HepG2 (cell line): ENCODE data around the gene SEPHS1. TPM values are rescaled to one million over a fixed set of nuclear protein-coding genes. Genes with fewer than 3 reads are reported as not detected.

Experiments used
- CHCHD3 ChIP-seq: sonication (generic); formaldehyde crosslinking; IDR thresholded peaks from 2 replicates; pipeline ENCODE4 v1.8.0; 2022; ENCODE audit warnings: mild to moderate bottlenecking, missing genetic modification reagents, moderate library complexity
- EEA1 ChIP-seq: sonication (generic); formaldehyde crosslinking; IDR thresholded peaks from 2 replicates; pipeline ENCODE4 v1.5.1; 2020; ENCODE audit warnings: mild to moderate bottlenecking, missing genetic modification reagents, borderline replicate concordance
- ETV5 ChIP-seq: IDR thresholded peaks from 2 replicates; pipeline ENCODE4 v1.6.1; 2018; ENCODE audit warnings: missing biosample characterization, missing genetic modification reagents, inconsistent platforms, borderline replicate concordance
- FOXJ3 ChIP-seq: sonication (generic); formaldehyde crosslinking; IDR thresholded peaks from 2 replicates; pipeline ENCODE4 v1.4.0; 2020; ENCODE audit warnings: missing genetic modification reagents, mild to moderate bottlenecking, borderline replicate concordance
- HOXD1 ChIP-seq: sonication (generic); formaldehyde crosslinking; IDR thresholded peaks from 2 replicates; pipeline ENCODE4 v1.5.0; 2020; ENCODE audit warnings: missing genetic modification reagents
- IKZF4 ChIP-seq: sonication (generic); formaldehyde crosslinking; IDR thresholded peaks from 2 replicates; pipeline ENCODE4 v1.5.1; 2020; ENCODE audit warnings: borderline replicate concordance, mild to moderate bottlenecking, low read depth, missing genetic modification reagents; ENCODE audit errors: not compliant biosample characterization
- IRF1 ChIP-seq: sonication (generic); formaldehyde crosslinking; IDR thresholded peaks from 2 replicates; pipeline ENCODE4 v1.4.0; 2020; ENCODE audit warnings: low read depth, mild to moderate bottlenecking, missing genetic modification reagents
- JARID2 ChIP-seq: sonication (generic); formaldehyde crosslinking; IDR thresholded peaks from 2 replicates; pipeline ENCODE4 v1.8.1; 2023; ENCODE audit warnings: missing genetic modification reagents, inconsistent platforms; ENCODE audit not compliant: insufficient replicate concordance
- KDM4B ChIP-seq: sonication (generic); formaldehyde crosslinking; IDR thresholded peaks from 2 replicates; pipeline ENCODE4 v1.4.0; 2020; ENCODE audit warnings: missing genetic modification reagents
- NR1H2 ChIP-seq: sonication (generic); formaldehyde crosslinking; IDR thresholded peaks from 2 replicates; pipeline ENCODE4 v1.8.1; 2022; ENCODE audit warnings: low read depth, missing genetic modification reagents, borderline replicate concordance
- SOX13 ChIP-seq, 3 experiments: fragments of 450-650 bp in 1 of 3; sonication (generic) in 1 of 3; formaldehyde crosslinking in 1 of 3; IDR thresholded peaks in 2 of 3; conservative IDR thresholded peaks in 1 of 3; 2 replicates each; pipeline versions ENCODE4 v1.5.0 to v1.6.1; 2016 to 2020; ENCODE audit warnings: antibody characterized with exemption in 1 of 3, mild to moderate bottlenecking in 1 of 3, missing compliant biosample characterization in 1 of 3, missing genetic modification reagents in 1 of 3, moderate library complexity in 1 of 3
- SOX5 ChIP-seq: IDR thresholded peaks from 2 replicates; pipeline ENCODE4 v1.6.1; 2016; ENCODE audit warnings: borderline replicate concordance
- SRF ChIP-seq: IDR thresholded peaks from 2 replicates; pipeline ENCODE4 v1.6.1; 2011; ENCODE audit warnings: mild to moderate bottlenecking, low read depth, low read length, moderate library complexity
- THAP7 ChIP-seq: sonication (generic); formaldehyde crosslinking; IDR thresholded peaks from 2 replicates; pipeline ENCODE4 v1.8.1; 2023; ENCODE audit warnings: mild to moderate bottlenecking, missing genetic modification reagents
- ZNF326 ChIP-seq: sonication (generic); formaldehyde crosslinking; IDR thresholded peaks from 2 replicates; pipeline ENCODE4 v1.4.0; 2020; ENCODE audit warnings: missing genetic modification reagents, borderline replicate concordance
- ZNF772 ChIP-seq: sonication (generic); formaldehyde crosslinking; IDR thresholded peaks from 2 replicates; pipeline ENCODE4 v1.5.0; 2020; ENCODE audit warnings: mild to moderate bottlenecking, missing genetic modification reagents
- ZNF780A ChIP-seq: sonication (generic); formaldehyde crosslinking; IDR thresholded peaks from 2 replicates; pipeline ENCODE4 v1.8.0; 2022; ENCODE audit warnings: mild to moderate bottlenecking, missing genetic modification reagents, moderate library complexity
- ZNF850 ChIP-seq: sonication (generic); formaldehyde crosslinking; conservative IDR thresholded peaks from 2 replicates; pipeline ENCODE4 v1.9.0; 2021; ENCODE audit warnings: mild to moderate bottlenecking, missing genetic modification reagents
- ZNF879 ChIP-seq: sonication (generic); formaldehyde crosslinking; IDR thresholded peaks from 2 replicates; pipeline ENCODE4 v1.8.1; 2023; ENCODE audit warnings: missing genetic modification reagents
- polyA plus RNA-seq, 8 experiments: library from polyadenylated mRNA; depleted of rRNA in 3 of 8; stranded (reverse) in 7 of 8; unstranded in 1 of 8; fragments of >200 nt; fragmentation: Illumina TruSeq in 4 of 8; extraction: Trizol in 4 of 8; gene quantifications; 2 replicates each; pipeline versions ENCODE4 v1.2.1 to v1.2.3, GENCODE V29; 2011 to 2016; ENCODE audit warnings: low read depth in 4 of 8, missing spikeins in 1 of 8, mixed read lengths in 1 of 8; ENCODE audit not compliant: insufficient read depth in 1 of 8
- total RNA-seq, 5 experiments: library from RNA; depleted of rRNA; stranded (reverse); fragments of >200 nt; fragmentation: Illumina TruSeq; extraction: Trizol; gene quantifications; 2 replicates each; pipeline ENCODE4 v1.2.3, GENCODE V29; 2016; ENCODE audit warnings: low read depth in 1 of 5
- TF ChIP-seq, protein P1 (sequence below): sonication (generic); formaldehyde crosslinking; IDR thresholded peaks from 2 replicates; pipeline ENCODE4 v1.5.0; 2020; ENCODE audit warnings: missing genetic modification reagents
- TF ChIP-seq, protein P2 (sequence below): sonication (generic); formaldehyde crosslinking; conservative IDR thresholded peaks from 2 replicates; pipeline ENCODE4 v1.4.0; 2020; ENCODE audit warnings: mild to moderate bottlenecking, missing genetic modification reagents, moderate library complexity

The SEPHS1 gene
- total and polyA plus RNA-seq, 2 of the 13 experiments (the other 11 are each of a cell fraction or from before 2014, with no cell fraction given) = 57.8 to 61.5 TPM

DNA sequence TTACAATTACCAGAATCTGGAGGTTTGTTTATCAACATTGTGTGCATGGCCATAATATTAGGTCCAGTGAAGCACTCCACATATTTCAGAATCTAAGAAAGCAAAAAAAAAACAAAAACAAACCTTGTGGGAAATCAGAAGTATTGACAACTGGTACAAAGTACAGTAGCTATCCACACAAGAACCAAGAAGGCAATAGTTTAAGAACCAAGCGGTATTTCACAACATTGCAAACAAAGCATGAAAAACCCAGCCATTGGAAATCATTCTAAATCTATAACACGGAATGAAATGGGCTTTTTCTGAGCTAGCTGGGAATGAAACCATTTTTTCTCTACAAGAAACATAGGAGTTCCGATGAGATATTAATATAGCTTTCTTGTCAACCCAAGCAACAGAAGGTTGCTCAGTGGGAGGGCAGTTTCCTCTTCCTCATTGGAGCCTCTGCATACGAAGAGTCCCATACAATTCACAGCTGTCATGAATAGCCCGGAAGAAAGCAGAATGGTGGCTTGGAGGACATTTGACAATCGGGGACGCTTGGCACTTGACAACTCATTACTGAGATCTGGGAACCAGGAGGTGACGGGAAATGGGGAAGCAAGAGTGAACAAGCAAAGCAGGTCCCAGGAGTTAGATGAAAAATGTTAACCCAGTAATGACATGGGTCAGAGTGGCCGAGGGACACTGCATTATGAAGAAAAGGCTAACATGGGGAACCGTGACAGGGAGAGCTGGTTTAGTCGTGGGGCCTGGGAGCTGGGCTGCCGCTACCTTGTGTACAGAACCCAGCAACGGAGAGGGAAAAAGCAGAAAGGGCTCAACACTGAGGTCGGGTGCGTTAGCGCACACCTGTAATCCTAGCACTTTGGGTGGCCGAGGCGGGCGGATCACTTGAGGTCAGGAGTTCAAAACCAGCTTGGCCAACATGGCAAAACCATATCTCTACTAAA is 56.0 kb downstream of the SEPHS1 start (continued):
- TF ChIP-seq, protein P1, sequence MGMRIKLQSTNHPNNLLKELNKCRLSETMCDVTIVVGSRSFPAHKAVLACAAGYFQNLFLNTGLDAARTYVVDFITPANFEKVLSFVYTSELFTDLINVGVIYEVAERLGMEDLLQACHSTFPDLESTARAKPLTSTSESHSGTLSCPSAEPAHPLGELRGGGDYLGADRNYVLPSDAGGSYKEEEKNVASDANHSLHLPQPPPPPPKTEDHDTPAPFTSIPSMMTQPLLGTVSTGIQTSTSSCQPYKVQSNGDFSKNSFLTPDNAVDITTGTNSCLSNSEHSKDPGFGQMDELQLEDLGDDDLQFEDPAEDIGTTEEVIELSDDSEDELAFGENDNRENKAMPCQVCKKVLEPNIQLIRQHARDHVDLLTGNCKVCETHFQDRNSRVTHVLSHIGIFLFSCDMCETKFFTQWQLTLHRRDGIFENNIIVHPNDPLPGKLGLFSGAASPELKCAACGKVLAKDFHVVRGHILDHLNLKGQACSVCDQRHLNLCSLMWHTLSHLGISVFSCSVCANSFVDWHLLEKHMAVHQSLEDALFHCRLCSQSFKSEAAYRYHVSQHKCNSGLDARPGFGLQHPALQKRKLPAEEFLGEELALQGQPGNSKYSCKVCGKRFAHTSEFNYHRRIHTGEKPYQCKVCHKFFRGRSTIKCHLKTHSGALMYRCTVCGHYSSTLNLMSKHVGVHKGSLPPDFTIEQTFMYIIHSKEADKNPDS (CRISPR knock-in tag) = no peak
- peak; percentile 72; the same call in 1 of the 2 replicates for TF ChIP-seq FOXJ3 (CRISPR knock-in tag)
- TF ChIP-seq ZNF780A (CRISPR knock-in tag) = no peak
- 0 out of 2 replicates have a peak, but pooled peaks have one; percentile 33 for TF ChIP-seq THAP7 (CRISPR knock-in tag)
- TF ChIP-seq ETV5 (CRISPR knock-in tag) = no peak
- no peak for TF ChIP-seq ZNF850
- TF ChIP-seq EEA1 (CRISPR knock-in tag) = no peak
- TF ChIP-seq SRF = no peak
- no peak for TF ChIP-seq ZNF879 (CRISPR knock-in tag)
- no peak for TF ChIP-seq ZNF772 (CRISPR knock-in tag)
- no peak for TF ChIP-seq HOXD1
- no peak for TF ChIP-seq IKZF4
- no peak for TF ChIP-seq IRF1 (CRISPR knock-in tag)
- TF ChIP-seq ZNF326 (CRISPR knock-in tag) = no peak
- no peak for TF ChIP-seq JARID2 (CRISPR knock-in tag)
- TF ChIP-seq SOX5 (CRISPR knock-in tag) = peak; percentile 48; the same call in 1 of the 2 replicates
- TF ChIP-seq CHCHD3 (CRISPR knock-in tag) = no peak
- TF ChIP-seq SOX13 (IDR thresholded peaks at IDR 0.05) = no peak
- peak in 1 of 2 experiments; percentile 75; a peak in 1 of 4 replicates for TF ChIP-seq SOX13 (CRISPR knock-in tag; conservative IDR thresholded peaks at IDR 0.05 in 1 of 2, IDR thresholded peaks at IDR 0.05 in 1 of 2)
- TF ChIP-seq NR1H2 (CRISPR knock-in tag) = no peak
- TF ChIP-seq, protein P2, sequence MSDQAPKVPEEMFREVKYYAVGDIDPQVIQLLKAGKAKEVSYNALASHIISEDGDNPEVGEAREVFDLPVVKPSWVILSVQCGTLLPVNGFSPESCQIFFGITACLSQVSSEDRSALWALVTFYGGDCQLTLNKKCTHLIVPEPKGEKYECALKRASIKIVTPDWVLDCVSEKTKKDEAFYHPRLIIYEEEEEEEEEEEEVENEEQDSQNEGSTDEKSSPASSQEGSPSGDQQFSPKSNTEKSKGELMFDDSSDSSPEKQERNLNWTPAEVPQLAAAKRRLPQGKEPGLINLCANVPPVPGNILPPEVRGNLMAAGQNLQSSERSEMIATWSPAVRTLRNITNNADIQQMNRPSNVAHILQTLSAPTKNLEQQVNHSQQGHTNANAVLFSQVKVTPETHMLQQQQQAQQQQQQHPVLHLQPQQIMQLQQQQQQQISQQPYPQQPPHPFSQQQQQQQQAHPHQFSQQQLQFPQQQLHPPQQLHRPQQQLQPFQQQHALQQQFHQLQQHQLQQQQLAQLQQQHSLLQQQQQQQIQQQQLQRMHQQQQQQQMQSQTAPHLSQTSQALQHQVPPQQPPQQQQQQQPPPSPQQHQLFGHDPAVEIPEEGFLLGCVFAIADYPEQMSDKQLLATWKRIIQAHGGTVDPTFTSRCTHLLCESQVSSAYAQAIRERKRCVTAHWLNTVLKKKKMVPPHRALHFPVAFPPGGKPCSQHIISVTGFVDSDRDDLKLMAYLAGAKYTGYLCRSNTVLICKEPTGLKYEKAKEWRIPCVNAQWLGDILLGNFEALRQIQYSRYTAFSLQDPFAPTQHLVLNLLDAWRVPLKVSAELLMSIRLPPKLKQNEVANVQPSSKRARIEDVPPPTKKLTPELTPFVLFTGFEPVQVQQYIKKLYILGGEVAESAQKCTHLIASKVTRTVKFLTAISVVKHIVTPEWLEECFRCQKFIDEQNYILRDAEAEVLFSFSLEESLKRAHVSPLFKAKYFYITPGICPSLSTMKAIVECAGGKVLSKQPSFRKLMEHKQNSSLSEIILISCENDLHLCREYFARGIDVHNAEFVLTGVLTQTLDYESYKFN (CRISPR knock-in tag) = peak; percentile 90
- TF ChIP-seq KDM4B (CRISPR knock-in tag) = no peak
